ENCODE results near the gene SORT1. TPM values are rescaled to one million over a fixed set of nuclear protein-coding genes. Genes with fewer than 3 reads are reported as not detected.

SORT1 gene
- total RNA-seq, 4 donors from 2014 or later: 24.8 to 124 (median 96.0) TPM

DNA sequence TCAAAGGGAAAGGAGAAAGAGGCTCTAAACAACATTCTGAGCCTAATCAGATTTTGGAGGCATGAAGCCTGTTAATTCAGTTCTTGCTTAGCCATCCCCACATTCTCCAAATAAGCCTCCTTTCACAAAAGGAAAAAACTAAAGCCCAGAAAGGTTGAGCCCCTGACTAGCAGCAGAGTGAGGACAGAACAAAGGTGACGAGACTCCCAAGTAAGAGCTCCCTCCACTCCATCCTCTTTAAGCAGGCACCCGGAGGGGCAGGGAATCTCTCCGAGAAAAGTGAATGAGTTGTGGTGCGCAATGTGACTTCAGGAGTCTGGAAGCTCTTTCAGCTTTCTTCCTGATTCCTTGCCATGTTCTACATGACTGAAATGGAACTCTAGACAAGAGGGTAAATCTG lies 47.5 kb downstream of the SORT1 start:
- no peak for TF ChIP-seq CTCF (IDR thresholded peaks at IDR 0.05)
- no peak for TF ChIP-seq POLR2A (IDR thresholded peaks at IDR 0.05)
- H3K4me3 ChIP-seq: no peak overlapping the region
- peaks cover 0 to 43% (median 0%) of the 10 kb centered on the region in 3 donors for H3K36me3 ChIP-seq
- no peaks in the 10 kb centered on the region for H3K9me3 ChIP-seq
- H3K4me1 ChIP-seq: peaks cover 0 to 17% (median 0%) of the 10 kb centered on the region in 4 donors
- peak overlapping the region in 1 of 4 donors; percentile 76 for H3K27ac ChIP-seq
- no peaks in the 10 kb centered on the region for H3K27me3 ChIP-seq
- DNase-seq: no peak

DNA sequence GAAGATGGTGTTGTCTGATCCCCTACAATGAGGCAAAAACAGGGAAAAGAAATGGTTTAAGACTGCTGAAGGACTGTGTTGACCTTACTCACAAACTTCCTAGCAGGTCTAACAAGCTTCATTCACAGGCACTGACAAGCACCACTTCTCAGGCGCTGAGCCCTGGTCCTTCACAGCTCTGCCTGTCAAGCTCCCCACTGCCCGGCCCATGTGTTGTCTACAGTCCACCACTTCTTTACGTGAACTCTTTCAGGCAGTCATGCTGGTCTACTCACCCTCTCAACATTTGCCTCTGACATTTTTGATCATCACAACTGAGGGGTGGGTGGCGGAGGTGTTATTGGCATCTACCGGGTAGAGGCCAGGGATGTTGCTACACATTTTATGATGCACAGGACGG lies 50.2 kb downstream of the SORT1 start:
- H3K9me3 ChIP-seq: no peaks in the 10 kb centered on the region
- no peak for DNase-seq
- H3K27ac ChIP-seq: no peak overlapping the region
- peaks cover 0 to 17% (median 0%) of the 10 kb centered on the region in 4 donors for H3K4me1 ChIP-seq
- no peak for TF ChIP-seq POLR2A (IDR thresholded peaks at IDR 0.05)
- no peak for TF ChIP-seq CTCF (IDR thresholded peaks at IDR 0.05)
- H3K4me3 ChIP-seq: no peak overlapping the region
- peaks cover 0 to 52% (median 0%) of the 10 kb centered on the region in 3 donors for H3K36me3 ChIP-seq
- H3K27me3 ChIP-seq: no peaks in the 10 kb centered on the region

GRCh38 chr1:109341944-109342930 lies 55.5 kb downstream of the SORT1 start:
- peaks cover 0 to 82% (median 0%) of the 10 kb centered on the region in 3 donors for H3K36me3 ChIP-seq
- no peaks in the 10 kb centered on the region for H3K4me1 ChIP-seq
- H3K27ac ChIP-seq: no peak overlapping the region
- DNase-seq: no peak
- no peak overlapping the region for H3K4me3 ChIP-seq
- no peak for TF ChIP-seq CTCF (IDR thresholded peaks at IDR 0.05)
- H3K27me3 ChIP-seq: no peaks in the 10 kb centered on the region
- no peaks in the 10 kb centered on the region for H3K9me3 ChIP-seq

DNA sequence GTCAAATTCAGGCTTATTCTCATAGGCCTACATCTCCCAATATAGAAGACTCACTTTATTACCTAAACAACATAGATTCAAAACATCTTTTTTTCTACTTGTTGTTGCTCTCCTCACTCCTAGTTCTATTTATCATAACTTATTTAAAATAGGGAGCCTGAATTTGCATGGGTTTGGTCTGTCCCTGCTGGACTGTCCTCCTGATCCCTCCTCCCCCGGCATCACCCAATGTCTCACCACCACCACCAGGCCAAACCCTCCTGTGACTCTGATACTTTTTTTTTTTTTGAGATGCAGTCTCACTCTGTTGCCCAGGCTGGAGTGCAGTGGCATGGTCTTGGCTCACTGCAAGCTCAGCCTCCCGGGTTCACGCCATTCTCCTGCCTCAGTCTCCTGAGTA lies 59.1 kb downstream of the SORT1 start:
- Histone ChIP-seq H3K9me3 (no peaks in the 10 kb centered on the region), H3K36me3 (peaks cover 0 to 80% (median 0%) of the 10 kb centered on the region in 3 donors), H3K4me1 (no peaks in the 10 kb centered on the region), H3K27me3 (no peaks in the 10 kb centered on the region), H3K4me3 (no peak overlapping the region), H3K27ac (no peak overlapping the region)
- no peak for DNase-seq
- TF ChIP-seq POLR2A (IDR thresholded peaks at IDR 0.05): no peak
- TF ChIP-seq CTCF (IDR thresholded peaks at IDR 0.05): no peak

GRCh38 chr1:109338091-109338490 lies 59.6 kb downstream of the SORT1 start:
- Histone ChIP-seq H3K27me3 (no peaks in the 10 kb centered on the region), H3K4me3 (no peak overlapping the region), H3K9me3 (no peaks in the 10 kb centered on the region), H3K4me1 (no peaks in the 10 kb centered on the region), H3K27ac (no peak overlapping the region), H3K36me3 (peaks cover 0 to 85% (median 0%) of the 10 kb centered on the region in 3 donors)
- TF ChIP-seq POLR2A (IDR thresholded peaks at IDR 0.05) (no peak), CTCF (IDR thresholded peaks at IDR 0.05) (no peak)
- no peak for DNase-seq

All from Peyer's patch (tissue), 4 donors.